ENCODE results near the gene MROH2A.

The MROH2A gene

GRCh38 chr2:233839447-233839820 lies 61.3 kb downstream of the MROH2A start:
- no peak for DNase-seq

GRCh38 chr2:233840520-233840919 lies 62.4 kb downstream of the MROH2A start:
- no peak for DNase-seq

GRCh38 chr2:233841183-233841582 lies 63.1 kb downstream of the MROH2A start:
- DNase-seq, result no peak

GRCh38 chr2:233844064-233844807 lies 66.1 kb downstream of the MROH2A start:
- DNase-seq, result no peak

GRCh38 chr2:233844836-233845235 lies 66.7 kb downstream of the MROH2A start:
- no peak for DNase-seq

GRCh38 chr2:233845301-233846060 lies 67.4 kb downstream of the MROH2A start:
- DNase-seq, result no peak

- DNase-seq, result no peak
Measured at GRCh38 chr2:233846387-233847247, 68.5 kb downstream of the MROH2A start.

GRCh38 chr2:233847248-233847898 lies 69.2 kb downstream of the MROH2A start:
- no peak for DNase-seq

GRCh38 chr2:233848276-233848675 lies 70.1 kb downstream of the MROH2A start:
- no peak for DNase-seq

GRCh38 chr2:233849607-233850271 lies 71.6 kb downstream of the MROH2A start:
- DNase-seq, result no peak

GRCh38 chr2:233850745-233851144 lies 72.6 kb downstream of the MROH2A start:
- no peak for DNase-seq

GRCh38 chr2:233851169-233851568 lies 73.0 kb downstream of the MROH2A start:
- no peak for DNase-seq

- DNase-seq, result peak; percentile 11
Measured at GRCh38 chr2:233852056-233852455, 73.9 kb downstream of the MROH2A start.

GRCh38 chr2:233853353-233853752 lies 75.2 kb downstream of the MROH2A start:
- no peak for DNase-seq

GRCh38 chr2:233853883-233854240 lies 75.7 kb downstream of the MROH2A start:
- DNase-seq, result no peak

GRCh38 chr2:233854241-233854981 lies 76.3 kb downstream of the MROH2A start, which contains the start of gene HJURP:
Gene HJURP, minus strand, starts transcription at chr2:233854535. Its CDS starts 35 bp downstream, at chr2:233854500.
- peak; percentile 93 for DNase-seq

- no peak for DNase-seq
Measured at GRCh38 chr2:233855345-233855744, 77.2 kb downstream of the MROH2A start.

GRCh38 chr2:233856184-233856583 lies 78.1 kb downstream of the MROH2A start:
- no peak for DNase-seq

- DNase-seq, result peak; percentile 53
Measured at GRCh38 chr2:233857511-233858141, 79.5 kb downstream of the MROH2A start.

- no peak for DNase-seq
Measured at GRCh38 chr2:233858331-233858730, 80.2 kb downstream of the MROH2A start.

GRCh38 chr2:233862261-233862768 lies 84.2 kb downstream of the MROH2A start:
- no peak for DNase-seq
